Smooth muscle cell (in vitro differentiated cells): ENCODE data around the gene BMP6. TPM values are rescaled to one million over a fixed set of nuclear protein-coding genes. Genes with fewer than 3 reads are reported as not detected.

Experiments used
- DNase-seq: peaks from one replicate; lab custom pipeline; 2025; ENCODE audit not compliant: unreplicated experiment; lab: John Stamatoyannopoulos, UW
- H2AFZ ChIP-seq: fragments of 200-600 bp; sonication (generic); 2 replicates; pipeline ENCODE4 v1.6.0; 2016; ENCODE audit warnings: antibody characterized with exemption, low read depth, mild to moderate bottlenecking
- H3F3A ChIP-seq: fragments of 200-600 bp; sonication (generic); 2 replicates; pipeline ENCODE4 v1.6.0; 2017; ENCODE audit warnings: antibody characterized with exemption, low read depth
- H3K27ac ChIP-seq: fragments of 200-600 bp; sonication (generic); 2 replicates; pipeline ENCODE4 v1.5.1; 2016; ENCODE audit warnings: low read depth, mild to moderate bottlenecking
- H3K27me3 ChIP-seq: fragments of 200-600 bp; sonication (generic); 2 replicates; pipeline ENCODE4 v1.6.1; 2016; ENCODE audit warnings: low read depth, mild to moderate bottlenecking
- H3K36me3 ChIP-seq: fragments of 200-600 bp; sonication (generic); 2 replicates; pipeline ENCODE4 v1.5.1; 2016; ENCODE audit warnings: low read depth
- H3K4me1 ChIP-seq: fragments of 200-600 bp; sonication (generic); 2 replicates; pipeline ENCODE4 v1.5.1; 2016; ENCODE audit warnings: low read depth
- H3K4me2 ChIP-seq: fragments of 200-600 bp; sonication (generic); 2 replicates; pipeline ENCODE4 v1.6.0; 2016; ENCODE audit warnings: mild to moderate bottlenecking
- H3K4me3 ChIP-seq: fragments of 200-600 bp; sonication (generic); 2 replicates; pipeline ENCODE4 v1.5.1; 2016; ENCODE audit warnings: mild to moderate bottlenecking
- H3K79me2 ChIP-seq: fragments of 200-600 bp; sonication (generic); 2 replicates; pipeline ENCODE4 v1.6.0; 2016; ENCODE audit warnings: low read depth, mild to moderate bottlenecking
- H3K9ac ChIP-seq: fragments of 200-600 bp; sonication (generic); 2 replicates; pipeline ENCODE4 v1.6.0; 2016; ENCODE audit warnings: low read depth
- H3K9me3 ChIP-seq: fragments of 200-600 bp; sonication (generic); replicated peaks from 2 replicates; pipeline ENCODE4 v1.5.1; 2016; ENCODE audit warnings: low read depth
- H4K20me1 ChIP-seq: fragments of 200-600 bp; sonication (generic); 2 replicates; pipeline ENCODE4 v1.6.0; 2016; ENCODE audit warnings: low read depth
- CTCF ChIP-seq: fragments of 200-600 bp; sonication (generic); IDR thresholded peaks from 2 replicates; pipeline ENCODE4 v1.5.1; 2017; ENCODE audit warnings: borderline replicate concordance, mild to moderate bottlenecking, antibody characterized with exemption; ENCODE audit not compliant: insufficient read depth, poor library complexity, severe bottlenecking
- WGBS: methylation state at CpG from one replicate; pipeline ENCODE4 v1.1.7; 2016; ENCODE audit warnings: low lambda C conversion rate; 5-methylcytosine and 5-hydroxymethylcytosine counted together
- polyA plus RNA-seq: library from polyadenylated mRNA; unstranded; fragments of >200 nt; fragmentation: Nextera tagmentation; extraction: Ambion mirVana; gene quantifications from 2 replicates; pipeline ENCODE4 v1.2.1, GENCODE V29; 2016
- total RNA-seq: library from RNA; depleted of rRNA; stranded (reverse); fragments of >200 nt; gene quantifications from 2 replicates; pipeline ENCODE4 v1.2.3, GENCODE V29; 2014

The BMP6 gene
- total and polyA plus RNA-seq, 2 experiments from 2014 or later = 14.5 to 17.0 TPM

DNA sequence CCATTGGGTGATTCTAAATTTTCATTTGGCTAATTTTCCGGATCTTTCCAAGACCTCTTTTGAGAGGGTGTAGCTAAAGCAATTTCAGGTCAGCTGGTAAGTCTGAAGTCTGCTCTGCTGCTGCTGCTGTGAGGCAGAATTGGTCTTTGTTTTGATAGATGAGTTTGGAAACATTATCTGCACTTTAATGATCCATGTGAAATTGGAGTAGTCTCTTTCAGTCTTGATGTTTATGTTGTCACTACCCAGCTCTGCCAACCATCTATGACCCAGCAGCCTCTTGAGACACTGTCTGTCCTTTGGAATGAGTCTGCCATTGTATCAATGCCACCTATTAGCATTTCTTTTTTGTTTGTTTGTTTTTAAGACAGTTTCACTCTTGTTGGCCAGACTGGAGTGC lies 140.6 kb downstream of the BMP6 start:
- Histone ChIP-seq H3K4me2 (no peak overlapping the region), H3K27ac (no peak overlapping the region), H3K27me3 (no peaks in the 10 kb centered on the region), H3K9ac (no peak overlapping the region), H3K79me2 (no peaks in the 10 kb centered on the region), H3F3A (no peaks in the 10 kb centered on the region), H2AFZ (no peak overlapping the region), H3K36me3 (no peaks in the 10 kb centered on the region), H3K4me3 (no peak overlapping the region), H3K9me3 (no peaks in the 10 kb centered on the region), H3K4me1 (no peaks in the 10 kb centered on the region), H4K20me1 (no peaks in the 10 kb centered on the region)
- TF ChIP-seq CTCF = no peak
- WGBS = 95% methylated on average over 1 of the region's 1 CpG
- DNase-seq = no peak

- Histone ChIP-seq H3K9me3 (no peaks in the 10 kb centered on the region), H3K9ac (no peak overlapping the region), H3K36me3 (no peaks in the 10 kb centered on the region), H4K20me1 (no peaks in the 10 kb centered on the region), H3K27ac (no peak overlapping the region), H3K79me2 (no peaks in the 10 kb centered on the region), H3K4me1 (no peaks in the 10 kb centered on the region), H3K4me3 (no peak overlapping the region), H3K4me2 (no peak overlapping the region), H3F3A (no peaks in the 10 kb centered on the region), H3K27me3 (no peaks in the 10 kb centered on the region), H2AFZ (no peak overlapping the region)
- no peak for TF ChIP-seq CTCF
- 88% methylated on average over 10 of the region's 10 CpGs for WGBS
- DNase-seq = no peak
Observed at GRCh38 chr6:7868926-7869325, 143.0 kb downstream of the BMP6 start.

DNA sequence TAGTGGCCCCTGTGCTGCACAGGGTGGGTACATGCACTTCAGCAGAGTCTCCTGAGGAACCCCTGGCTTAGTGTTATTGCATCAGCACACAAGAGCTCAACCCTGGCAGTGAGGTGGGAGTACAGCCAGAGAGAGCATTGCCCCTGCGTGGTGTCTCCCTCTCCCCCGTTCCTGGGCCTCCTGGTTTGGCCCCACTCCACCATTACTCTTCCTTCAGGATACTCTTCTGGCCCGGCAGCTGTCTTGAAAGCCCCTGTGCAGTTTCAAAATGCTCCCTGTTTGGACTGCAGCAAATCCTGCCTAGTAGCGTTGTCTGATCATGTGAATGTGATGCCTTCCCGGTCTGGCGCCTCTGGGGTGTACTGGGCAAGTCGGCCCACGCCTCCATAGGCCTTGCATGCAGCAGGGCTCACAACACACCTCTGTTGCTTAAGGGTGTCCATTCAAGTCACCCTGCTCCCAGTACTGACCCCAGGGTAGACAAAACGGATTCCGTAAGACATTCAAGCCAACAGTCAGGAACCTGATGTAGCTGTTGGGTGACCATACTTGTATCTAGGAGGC lies 152.6 kb downstream of the BMP6 start:
- 98% methylated on average over 10 of the region's 10 CpGs for WGBS
- H2AFZ ChIP-seq = no peak overlapping the region
- no peak for DNase-seq

More for the DNA sequence above, 152.6 kb downstream of the BMP6 start:
- H3K9ac ChIP-seq = no peak overlapping the region
- H3K9me3 ChIP-seq = no peaks in the 10 kb centered on the region
- TF ChIP-seq CTCF = no peak
- no peaks in the 10 kb centered on the region for H3K27me3 ChIP-seq
- no peak overlapping the region for H3K27ac ChIP-seq
- peaks cover 16% of the 10 kb centered on the region for H3F3A ChIP-seq
- no peaks in the 10 kb centered on the region for H3K4me1 ChIP-seq
- H3K36me3 ChIP-seq = peaks cover 17% of the 10 kb centered on the region
- H3K79me2 ChIP-seq = no peaks in the 10 kb centered on the region
- H4K20me1 ChIP-seq = peaks cover 5% of the 10 kb centered on the region
- no peak overlapping the region for H3K4me2 ChIP-seq
- no peak overlapping the region for H3K4me3 ChIP-seq
